GM21447 (cell line): Measurements from ENCODE around the gene RTCA.
"Not testable (repeated sequence)": the region's sequence is repeated elsewhere in the genome, so short reads cannot be mapped to it uniquely, and the experiment has no call there.

Experiments used
- ATAC-seq: cut with Tn5 transposase; IDR thresholded peaks from one replicate; pipeline ENCODE4 v1.9.1; 2021; ENCODE audit not compliant: unreplicated experiment

The RTCA gene

GRCh38 chr1:100305954-100306353 is 39.9 kb downstream of the RTCA start:
- no peak for ATAC-seq

DNA sequence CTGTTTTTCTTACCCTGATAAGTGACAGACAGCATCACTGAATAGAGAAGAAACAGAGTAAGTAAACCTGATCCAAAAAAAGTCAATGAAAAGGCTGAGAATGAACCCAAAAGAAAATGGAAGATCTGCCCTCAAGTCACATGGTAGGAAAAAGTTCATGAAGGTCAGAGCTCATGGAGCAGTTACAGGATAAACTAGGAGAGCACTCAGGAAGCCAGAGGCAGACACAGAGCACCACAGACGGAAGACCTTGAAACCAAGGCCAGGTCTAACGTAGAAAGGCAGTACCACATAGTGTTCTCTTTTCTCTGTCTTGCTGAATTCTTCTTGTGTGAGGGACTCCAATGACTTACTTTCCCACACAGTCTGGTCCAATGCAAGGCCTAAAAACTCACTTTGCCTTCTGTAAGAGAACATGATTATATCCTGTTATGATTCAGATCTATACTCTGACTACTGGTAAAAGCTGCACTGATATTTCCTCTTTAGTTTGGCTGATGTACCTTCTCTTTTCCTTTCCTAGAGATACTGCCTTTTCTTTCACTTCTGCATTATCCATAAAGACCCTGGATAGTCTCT is 40.8 kb downstream of the RTCA start:
- no peak for ATAC-seq

DNA sequence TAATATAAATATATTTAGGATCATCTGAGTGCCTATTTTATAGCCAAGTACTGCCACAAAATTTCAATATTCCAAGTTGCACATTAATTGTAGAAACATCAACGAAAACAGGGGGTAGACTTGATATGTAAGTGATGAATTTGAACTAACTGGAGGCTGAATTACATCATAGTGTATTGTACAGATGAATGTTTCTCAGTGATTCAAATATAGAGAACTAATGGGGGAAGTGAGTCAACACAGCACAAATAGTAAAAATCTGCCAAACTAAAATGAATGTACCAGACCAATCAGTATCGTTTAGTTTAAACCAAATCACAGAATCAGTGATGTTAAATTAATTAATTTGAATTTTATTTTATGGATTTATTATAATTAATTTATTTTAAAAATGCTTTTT is 42.8 kb downstream of the RTCA start:
- no peak for ATAC-seq

- no peak for ATAC-seq
Observed at GRCh38 chr1:100309863-100310262, 43.8 kb downstream of the RTCA start.

- no peak for ATAC-seq
Observed at GRCh38 chr1:100313382-100313781, 47.4 kb downstream of the RTCA start.

DNA sequence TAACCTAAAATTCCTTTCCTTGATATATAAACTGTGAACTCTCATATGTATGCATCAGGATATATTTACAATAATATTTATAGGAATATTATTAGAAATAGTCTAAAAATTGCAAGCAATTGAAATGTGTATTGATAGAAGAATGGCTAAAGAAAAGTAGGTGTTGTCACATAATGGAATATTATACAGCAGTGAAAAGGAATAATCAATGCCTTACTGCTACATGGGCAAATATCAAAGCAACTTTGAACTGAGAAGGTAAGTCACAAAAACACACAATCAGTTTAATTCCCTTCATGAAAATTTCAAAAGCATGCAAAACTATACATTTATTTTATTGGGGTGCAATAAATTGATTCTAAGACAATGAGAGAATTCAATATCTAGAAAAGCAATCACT is 50.6 kb downstream of the RTCA start:
- ATAC-seq, result no peak

DNA sequence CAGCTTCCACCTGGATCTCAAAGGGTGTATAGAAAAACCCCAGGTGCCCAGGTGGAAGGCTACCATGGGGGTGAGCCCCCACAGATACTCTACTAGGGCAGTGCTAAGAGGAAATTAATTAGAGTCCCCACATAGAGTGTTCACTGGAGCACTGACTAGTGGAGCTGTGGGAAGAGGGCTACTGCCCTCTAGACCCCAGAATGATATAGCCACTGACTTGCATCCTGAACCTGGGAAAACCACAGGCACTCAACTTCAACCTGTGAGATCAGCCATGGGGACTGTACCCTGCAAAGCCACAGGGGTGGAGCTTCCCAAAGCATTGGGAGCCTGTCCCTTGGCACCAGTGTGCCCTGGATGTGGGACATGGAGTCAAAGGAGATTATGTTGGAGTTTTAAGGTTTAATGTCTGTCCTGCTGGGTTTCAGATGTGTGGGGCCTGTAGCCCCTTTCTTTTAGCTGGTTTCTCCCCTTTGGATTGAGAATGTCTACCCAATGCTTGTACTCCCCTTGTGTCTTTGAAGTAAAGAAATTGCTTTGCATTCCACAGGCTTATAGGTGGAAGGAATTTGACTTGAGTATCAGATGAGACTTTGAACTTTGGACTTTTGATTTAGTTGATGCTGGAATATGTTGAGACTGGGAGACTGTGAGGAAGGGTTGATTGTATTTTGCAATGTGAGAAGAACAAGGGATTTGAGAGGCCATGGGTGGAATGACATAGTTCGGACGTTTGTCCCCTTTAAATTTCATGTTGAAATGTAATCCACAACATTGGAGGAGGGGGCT is 54.5 kb downstream of the RTCA start:
- no peak for ATAC-seq

GRCh38 chr1:100321100-100321493 is 55.1 kb downstream of the RTCA start:
- no peak for ATAC-seq

DNA sequence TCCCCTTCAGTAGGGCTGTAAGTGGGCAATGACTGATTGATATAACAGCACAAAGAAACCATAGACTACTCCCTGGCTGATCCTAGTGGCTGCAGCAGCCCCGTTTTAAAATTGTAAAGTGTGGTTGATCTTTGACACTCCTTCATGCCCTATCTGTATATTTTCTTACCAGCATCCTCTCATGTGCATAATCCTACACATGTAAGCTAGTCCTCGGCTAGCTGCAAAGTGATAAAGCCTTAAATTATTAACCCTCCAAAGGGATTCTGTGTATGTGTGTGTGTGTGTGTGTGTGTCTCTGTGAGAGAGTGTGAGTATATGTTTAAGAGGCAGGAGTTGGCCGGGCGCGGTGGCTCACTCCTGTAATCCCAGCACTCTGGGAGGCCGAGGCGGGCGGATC is 55.5 kb downstream of the RTCA start:
- no peak for ATAC-seq

DNA sequence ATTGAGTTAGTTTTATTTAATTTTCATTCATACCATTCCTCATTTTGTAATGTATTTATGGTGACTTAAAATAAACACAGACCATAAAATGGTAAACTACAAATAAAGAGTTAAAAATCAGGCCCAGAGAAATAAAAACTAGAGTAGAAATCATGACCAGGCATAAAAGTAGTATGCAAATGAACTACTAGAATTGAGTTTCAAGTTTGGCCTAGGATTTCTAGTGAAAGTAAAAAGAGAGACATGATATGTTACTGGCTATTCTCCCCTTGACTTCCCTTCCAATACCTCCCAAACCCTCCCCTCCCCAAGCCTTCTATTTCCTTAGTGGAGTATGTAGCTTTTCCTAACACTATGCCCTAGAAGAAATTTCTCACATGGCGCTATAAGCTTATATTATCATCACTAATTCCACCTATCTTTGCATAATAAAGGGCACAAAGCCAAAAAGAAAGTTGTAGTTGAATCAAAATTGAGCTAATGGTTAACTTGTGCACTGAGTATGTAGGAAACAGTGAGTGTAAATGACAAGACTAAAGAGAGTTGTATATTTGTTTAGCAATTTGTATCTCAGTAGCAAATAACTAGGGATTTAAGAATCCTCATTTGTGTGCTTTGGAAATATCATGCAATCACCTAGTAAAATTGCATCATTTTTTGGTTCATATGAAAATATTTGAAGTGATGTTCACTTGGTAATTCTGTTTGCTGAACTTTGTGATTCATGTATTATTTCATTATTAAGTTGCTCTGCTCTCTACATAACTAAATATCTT is 56.6 kb downstream of the RTCA start:
- ATAC-seq, result peak; percentile 53

DNA sequence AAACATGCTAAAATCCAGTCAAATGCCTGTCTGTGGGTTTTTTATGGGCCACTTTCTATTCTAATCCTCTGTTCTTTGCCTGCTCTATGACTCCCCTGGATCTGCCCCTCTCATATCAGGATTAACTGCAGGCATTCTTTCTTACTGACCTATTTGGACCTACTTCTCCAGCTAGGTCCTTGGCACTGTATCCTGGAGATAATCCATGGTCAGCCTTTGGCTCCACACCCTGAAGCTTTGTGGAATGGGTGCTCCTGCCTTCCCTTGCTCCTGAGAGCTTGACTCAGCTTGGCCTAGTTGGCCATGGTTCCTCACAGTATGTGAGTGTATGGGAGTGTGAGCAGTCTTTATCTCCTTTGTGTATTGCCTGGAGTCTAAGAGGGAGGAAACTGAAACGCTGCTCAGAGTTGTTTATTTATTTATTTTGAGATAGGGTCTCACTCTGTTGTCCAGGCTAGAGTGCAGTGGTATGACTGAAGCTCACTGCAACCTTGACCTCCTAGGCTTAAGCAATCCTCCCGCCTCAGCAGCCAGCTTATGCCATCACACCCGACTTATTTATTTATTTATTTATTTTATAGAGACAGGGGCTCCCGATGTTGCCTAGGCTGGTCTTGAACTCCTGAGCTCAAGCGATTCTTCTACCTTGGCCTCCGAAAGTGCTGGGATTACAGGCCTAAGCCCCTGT is 57.5 kb downstream of the RTCA start:
- no peak for ATAC-seq

- no peak for ATAC-seq
Observed at GRCh38 chr1:100325415-100326324, 59.7 kb downstream of the RTCA start.

DNA sequence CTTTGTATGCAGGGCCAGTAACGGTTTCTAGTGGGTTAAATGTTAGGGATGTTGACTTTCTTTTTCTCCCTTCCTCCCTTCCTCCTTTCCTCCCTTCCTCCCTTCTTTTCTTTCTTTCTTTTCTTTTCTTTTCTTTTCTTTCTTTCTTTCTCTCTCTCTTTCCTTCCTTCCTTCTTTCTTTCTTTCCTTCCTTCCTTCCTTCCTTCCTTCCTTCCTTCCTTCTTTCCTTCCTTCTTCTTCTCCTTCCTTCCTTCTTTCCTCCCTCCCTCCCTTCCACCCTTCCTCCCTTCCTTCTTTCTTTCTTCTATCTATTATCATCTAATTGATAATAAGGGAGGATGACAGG is 60.3 kb downstream of the RTCA start:
- not testable (repeated sequence) for ATAC-seq

- ATAC-seq, result no peak
Observed at GRCh38 chr1:100328133-100328532, 62.1 kb downstream of the RTCA start.

- ATAC-seq, result not testable (repeated sequence)
Observed at GRCh38 chr1:100331146-100331545, 65.1 kb downstream of the RTCA start.

- ATAC-seq, result no peak
Observed at GRCh38 chr1:100332331-100332730, 66.3 kb downstream of the RTCA start.

GRCh38 chr1:100335436-100335835 is 69.4 kb downstream of the RTCA start:
- ATAC-seq, result no peak

GRCh38 chr1:100337878-100338277 is 71.9 kb downstream of the RTCA start:
- not testable (repeated sequence) for ATAC-seq

GRCh38 chr1:100339735-100340134 is 73.7 kb downstream of the RTCA start:
- not testable (repeated sequence) for ATAC-seq

DNA sequence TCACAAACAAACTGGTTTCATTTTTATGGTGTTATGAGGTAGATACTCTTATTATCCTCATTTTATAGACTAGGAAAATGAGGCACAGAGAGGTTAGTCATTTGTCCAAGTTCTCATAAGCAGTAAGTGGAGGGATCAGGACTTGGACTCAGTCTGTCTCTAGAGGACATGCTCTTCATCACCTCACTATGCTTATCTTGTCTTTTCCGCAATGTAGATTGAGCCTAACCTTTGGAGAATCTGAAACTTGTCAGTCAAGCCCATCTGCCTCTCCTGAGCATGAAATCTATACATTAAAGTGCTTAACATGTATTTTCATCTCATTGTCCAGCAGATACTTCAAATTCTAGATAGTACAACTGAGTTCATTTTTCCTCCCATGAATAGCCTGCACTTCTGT is 74.5 kb downstream of the RTCA start:
- ATAC-seq, result no peak

DNA sequence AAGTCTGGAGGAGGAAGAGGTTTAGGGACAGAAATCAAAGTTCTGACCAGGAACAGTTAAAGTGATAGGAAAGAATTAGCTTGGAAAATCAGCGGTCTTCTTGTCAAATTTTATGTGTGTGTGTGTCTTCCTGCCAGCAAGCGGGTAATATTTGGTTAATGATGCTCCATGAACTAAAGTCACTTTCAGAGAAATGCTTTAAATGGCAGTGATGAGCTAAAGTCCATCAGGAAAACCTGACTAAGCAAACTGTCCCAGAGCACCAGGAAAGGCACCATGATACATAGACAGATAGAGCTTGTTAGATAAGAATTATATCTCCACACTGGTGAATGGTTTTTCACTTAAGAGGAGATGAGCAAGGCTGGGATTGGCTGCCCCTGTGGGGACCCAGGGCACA is 76.3 kb downstream of the RTCA start:
- ATAC-seq, result no peak
